ENCODE results near the gene UBE2U.
"Not testable (repeated sequence)": the region's sequence is repeated elsewhere in the genome, so short reads cannot be mapped to it uniquely, and the experiment has no call there.

DNA sequence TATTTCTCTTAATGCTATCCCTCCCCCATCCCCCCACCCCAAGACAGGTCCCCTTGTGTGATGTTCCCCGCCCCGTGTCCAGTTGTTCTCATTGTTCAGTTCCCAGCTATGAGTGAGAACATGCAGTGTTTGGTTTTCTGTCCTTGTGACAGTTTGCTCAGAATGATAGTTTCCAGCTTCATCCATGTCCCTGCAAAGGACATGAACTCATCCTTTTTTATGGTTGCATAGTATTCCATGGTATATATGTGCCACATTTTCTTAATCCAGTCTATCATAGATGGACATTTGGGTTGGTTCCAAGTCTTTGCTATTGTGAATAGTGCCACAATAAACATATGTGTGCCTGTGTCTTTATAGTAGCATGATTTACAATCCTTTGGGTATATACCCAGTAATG lies 55.0 kb downstream of the UBE2U start:
- TF ChIP-seq FOXK1 (CRISPR knock-in tag; IDR thresholded peaks at IDR 0.05); CTCF (IDR thresholded peaks at IDR 0.05); ZNF396 (CRISPR knock-in tag; IDR thresholded peaks at IDR 0.05; ENCODE audit: borderline replicate concordance); SP1 (CRISPR knock-in tag; conservative IDR thresholded peaks at IDR 0.05); HMGXB4 (CRISPR knock-in tag; IDR thresholded peaks at IDR 0.05); RORB (CRISPR knock-in tag; IDR thresholded peaks at IDR 0.05); ATF3 (CRISPR knock-in tag; conservative IDR thresholded peaks at IDR 0.05): not testable (repeated sequence)
- TF ChIP-seq, protein P1, sequence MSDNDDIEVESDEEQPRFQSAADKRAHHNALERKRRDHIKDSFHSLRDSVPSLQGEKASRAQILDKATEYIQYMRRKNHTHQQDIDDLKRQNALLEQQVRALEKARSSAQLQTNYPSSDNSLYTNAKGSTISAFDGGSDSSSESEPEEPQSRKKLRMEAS (CRISPR knock-in tag; IDR thresholded peaks at IDR 0.05) = not testable (repeated sequence)
